Activated gamma-delta T cell treated with anti-CD3 and anti-CD28 coated beads, Interleukin-2, amount 50 U/mL, for 16 hours (primary cell): Measurements from ENCODE around the gene MEGF6.

ENCODE experiments used
- DNase-seq: peaks from one replicate; pipeline ENCODE4 v3.0.0-alpha.2; 2020; ENCODE audit warnings: low read depth

MEGF6 gene

DNA sequence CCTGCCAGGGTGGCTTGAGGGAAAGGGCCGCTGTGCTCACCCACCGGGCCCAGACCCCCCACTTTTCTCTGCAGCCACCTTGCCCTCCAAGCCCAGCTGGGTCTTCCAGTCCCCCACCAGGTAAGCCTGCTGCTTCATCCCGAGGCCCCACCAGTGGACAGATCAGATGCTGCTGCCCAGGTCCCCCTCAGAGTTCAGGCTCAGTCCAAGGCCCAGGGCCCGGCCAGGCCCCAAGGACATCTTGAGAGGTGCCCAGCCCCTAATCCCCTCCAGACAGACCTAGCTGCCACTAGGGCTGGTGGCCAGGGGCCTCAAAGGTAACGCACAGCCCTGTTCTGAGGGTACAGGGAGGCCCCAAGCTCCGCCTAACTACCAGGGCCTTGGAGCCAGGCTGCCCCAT is 58.6 kb downstream of the MEGF6 start:
- no peak for DNase-seq

GRCh38 chr1:3552176-3552575 is 59.1 kb downstream of the MEGF6 start:
- no peak for DNase-seq

- DNase-seq: no peak
These were observed 59.6 kb downstream of the MEGF6 start for GRCh38 chr1:3551711-3552110.

DNA sequence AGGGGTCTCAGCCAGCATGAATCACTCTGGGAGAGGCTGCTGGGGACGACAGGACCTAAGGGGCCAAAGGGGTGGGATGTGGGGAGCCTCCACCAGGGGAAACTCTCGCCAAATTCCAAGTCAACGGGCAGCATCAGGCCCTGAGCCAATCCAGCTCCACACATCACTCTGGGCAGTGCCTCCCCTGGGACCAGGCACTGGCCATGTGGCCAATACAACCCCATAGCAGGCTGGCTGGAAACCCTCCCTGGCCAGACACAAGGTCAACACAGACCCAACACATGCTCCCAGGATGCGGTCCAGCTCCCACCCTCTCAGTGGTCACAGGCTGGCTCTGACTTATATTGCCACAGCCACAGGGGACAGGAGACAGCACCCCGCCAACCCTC is 60.0 kb downstream of the MEGF6 start:
- DNase-seq: no peak

DNA sequence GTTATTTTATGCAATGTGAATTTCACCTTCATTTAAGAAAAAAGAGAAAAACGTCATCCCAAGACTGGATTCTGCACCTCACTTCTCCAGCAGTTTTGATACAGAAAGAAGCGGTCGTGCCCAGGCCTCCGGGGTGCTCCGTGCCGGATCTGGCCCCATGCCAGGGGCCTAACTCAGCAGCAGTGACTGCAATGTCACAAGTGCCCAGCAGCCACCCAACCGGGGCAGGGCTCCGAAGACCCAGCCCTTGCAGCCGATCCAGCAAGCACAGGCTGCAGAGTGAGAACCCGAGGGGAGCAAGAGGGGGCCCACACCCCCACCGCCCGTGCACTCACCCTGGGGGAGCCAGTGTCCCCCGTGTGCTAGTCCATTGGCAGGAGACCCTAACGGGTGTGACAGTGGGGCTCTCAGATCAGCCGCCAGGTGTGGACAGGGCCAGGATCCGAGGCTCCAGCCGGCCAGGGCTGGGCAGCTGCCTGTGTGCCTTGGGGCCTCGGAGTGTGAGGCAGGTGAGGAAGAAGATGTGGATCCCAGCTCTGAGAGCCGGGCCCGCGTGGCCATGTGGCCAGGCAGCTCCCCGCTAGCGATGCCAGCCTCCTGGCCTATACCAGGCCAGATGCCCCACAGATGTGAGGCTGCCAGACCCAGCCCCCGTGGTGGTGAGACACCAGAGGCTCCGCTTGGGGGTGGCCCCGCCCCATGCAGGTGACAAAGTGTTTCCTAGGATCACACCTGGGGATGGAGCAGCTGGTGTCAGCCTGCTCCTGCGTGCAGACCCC is 60.6 kb downstream of the MEGF6 start:
- no peak for DNase-seq

- no peak for DNase-seq
These were observed 62.4 kb downstream of the MEGF6 start for GRCh38 chr1:3548895-3549294.

GRCh38 chr1:3548156-3548893 is 63.0 kb downstream of the MEGF6 start:
- DNase-seq: no peak

- DNase-seq: no peak
These were observed 64.0 kb downstream of the MEGF6 start for GRCh38 chr1:3547055-3548005.

- no peak for DNase-seq
These were observed 65.3 kb downstream of the MEGF6 start for GRCh38 chr1:3546048-3546384.

- DNase-seq: no peak
These were observed 65.8 kb downstream of the MEGF6 start for GRCh38 chr1:3545363-3546047.

GRCh38 chr1:3544040-3544977 is 67.0 kb downstream of the MEGF6 start:
- no peak for DNase-seq

DNA sequence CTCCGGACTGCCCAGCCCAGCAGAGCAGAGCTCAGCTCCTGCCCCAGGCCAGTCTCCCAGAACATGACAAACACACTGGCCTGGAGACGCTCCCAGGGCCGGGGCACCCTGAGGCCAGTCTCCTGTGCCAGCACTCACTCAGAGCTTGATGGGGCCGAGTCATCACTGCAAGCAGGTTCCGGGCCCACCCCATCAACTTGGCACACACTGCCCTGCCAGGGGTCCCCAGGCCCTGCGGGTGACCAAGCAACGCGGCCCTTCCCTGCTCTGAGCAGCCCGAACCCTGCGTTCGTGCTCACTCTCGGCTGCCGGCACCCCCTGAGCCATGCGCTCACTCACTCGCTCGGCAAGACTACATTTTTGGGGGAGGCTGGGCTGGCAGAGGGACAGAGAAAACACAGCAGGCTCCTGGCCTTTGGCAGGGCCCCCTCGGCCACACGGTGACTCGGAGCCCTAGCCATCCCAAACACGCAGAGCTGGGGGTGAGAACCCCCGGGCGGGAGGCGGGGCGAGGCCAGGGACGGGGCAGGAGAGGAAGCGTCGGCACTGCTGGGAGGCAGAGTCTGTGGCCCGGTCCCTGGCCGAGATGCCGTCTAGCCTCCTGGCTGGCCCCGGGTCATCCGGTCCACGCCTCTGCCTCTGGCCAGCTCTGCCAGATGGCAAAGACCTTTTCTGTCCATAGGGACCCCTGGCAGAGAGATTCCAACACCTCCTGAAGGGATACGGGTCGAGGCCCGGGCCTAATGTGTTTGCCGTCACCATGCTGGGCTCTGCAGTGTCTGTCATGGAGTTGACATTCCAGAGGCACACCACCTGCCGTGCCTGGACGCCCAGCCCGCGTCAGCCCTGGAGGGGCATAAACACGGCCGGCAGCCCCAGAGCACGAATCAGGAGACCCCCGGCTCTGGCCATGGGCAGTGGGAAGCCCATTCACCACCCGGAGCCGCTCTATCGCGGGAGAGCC is 68.0 kb downstream of the MEGF6 start:
- no peak for DNase-seq

GRCh38 chr1:3542676-3543075 is 68.6 kb downstream of the MEGF6 start:
- DNase-seq: no peak

DNA sequence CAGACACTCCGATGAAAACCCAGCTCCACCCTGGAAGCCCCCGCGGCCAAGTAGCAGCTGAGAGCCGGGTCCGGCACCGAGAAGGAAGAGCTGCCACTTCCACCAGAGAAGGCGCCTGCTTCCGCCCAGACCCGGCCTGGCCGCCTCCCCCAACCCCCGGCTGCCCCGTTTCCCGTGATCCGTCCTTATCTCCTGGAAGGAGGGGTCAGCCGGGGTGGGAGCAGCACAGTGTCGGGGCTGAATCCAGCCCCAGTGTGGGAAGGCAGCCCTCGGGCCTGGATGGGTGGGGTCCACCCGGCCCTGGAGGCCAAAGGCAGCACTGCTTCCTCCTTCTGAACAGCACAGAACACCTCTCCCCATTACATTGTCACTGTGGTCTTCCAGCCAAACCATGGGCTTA is 69.4 kb downstream of the MEGF6 start:
- no peak for DNase-seq

DNA sequence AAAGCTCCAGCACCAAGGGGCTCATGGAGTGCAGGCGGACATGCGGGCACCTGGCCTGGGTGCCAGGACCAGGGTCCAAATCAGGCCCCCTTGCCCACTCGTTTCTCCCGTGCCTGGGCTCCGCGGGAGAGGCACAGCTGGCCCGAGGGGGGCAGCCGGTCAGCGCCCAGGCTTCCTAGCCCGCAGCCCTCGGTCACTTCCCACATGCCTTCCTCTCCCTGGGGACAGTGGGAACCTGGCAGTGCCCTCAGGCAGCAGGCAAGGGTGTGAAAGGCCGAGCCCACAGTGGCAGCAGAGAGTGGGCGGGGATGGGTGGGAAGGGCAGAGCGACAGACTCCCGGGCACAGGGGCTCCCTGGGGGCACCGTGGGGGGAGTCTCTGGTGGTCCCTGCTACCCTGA is 69.8 kb downstream of the MEGF6 start:
- DNase-seq: no peak

DNA sequence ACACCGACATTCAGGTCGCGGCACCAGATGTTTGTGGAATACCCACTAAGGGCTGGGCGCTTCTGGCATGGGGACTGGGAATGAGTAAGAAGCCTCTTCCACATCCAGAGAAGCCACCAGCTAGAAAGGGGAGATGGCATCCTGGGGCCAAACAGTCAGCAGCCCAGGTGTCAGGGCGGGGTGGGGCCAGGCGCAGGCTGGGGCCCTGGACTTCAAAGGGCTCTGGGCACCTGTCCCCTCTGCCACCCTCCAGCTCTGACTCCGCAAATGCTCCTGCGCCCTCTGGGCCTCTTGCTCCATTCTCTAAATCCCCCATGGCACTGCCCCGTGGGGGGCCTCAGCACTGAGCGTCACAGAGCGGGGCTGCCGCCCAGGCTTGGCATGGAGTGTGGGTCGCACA is 70.4 kb downstream of the MEGF6 start:
- DNase-seq: no peak

DNA sequence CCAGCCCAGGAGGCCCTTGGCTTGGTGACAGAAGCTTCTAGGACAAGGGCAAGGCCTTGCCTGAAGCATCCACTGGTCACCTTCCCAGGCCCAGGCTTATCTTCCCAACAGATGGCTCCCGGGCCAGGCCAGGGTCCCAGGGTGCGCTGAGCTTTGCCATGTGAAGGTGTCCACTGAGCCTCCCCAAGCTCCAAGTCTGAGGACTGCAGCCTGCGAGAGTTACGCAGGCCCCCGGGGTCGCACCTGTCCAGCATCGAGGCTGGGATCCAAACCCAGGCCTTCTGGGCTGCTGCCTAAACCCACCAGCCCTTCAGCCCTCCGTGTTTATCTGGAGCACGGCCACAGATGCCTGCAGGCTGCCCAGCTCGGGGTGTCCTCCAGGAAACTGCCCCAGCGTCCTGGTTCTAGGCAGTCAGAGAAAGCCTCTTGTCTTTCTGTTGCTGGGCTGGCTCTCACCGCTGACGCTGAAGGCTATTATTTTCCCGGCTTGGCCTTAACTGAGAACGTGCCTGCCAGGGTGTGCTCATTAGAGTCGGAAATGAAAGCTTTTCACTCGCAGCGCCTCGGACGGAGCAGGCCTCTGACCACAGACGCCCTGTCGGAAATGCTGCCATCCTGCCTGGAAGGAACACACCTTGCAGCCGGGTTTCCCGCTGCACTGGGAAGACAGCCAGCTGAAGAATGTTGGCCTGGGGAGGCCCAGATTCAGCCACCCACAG is 71.4 kb downstream of the MEGF6 start:
- DNase-seq: no peak

- no peak for DNase-seq
These were observed 73.9 kb downstream of the MEGF6 start for GRCh38 chr1:3537359-3537758.
